Loucy (cell line): ENCODE results near the gene FRG2.
"Not testable (repeated sequence)": the region's sequence is repeated elsewhere in the genome, so short reads cannot be mapped to it uniquely, and the experiment has no call there.

Experiments used
- H2AFZ ChIP-seq: fragments of 200-600 bp; sonication (generic); 2 replicates; pipeline ENCODE4 v1.6.0; 2016; ENCODE audit warnings: antibody characterized with exemption, mild to moderate bottlenecking, low read length, moderate library complexity
- H3F3A ChIP-seq: fragments of 200-600 bp; 2 replicates; pipeline ENCODE4 v1.6.0; 2016; ENCODE audit warnings: antibody characterized with exemption, low read depth, mild to moderate bottlenecking
- H3K27me3 ChIP-seq: fragments of 200-600 bp; sonication (generic); 2 replicates; pipeline ENCODE4 v1.6.1; 2014; ENCODE audit warnings: low read length, mild to moderate bottlenecking; ENCODE audit not compliant: insufficient read depth, poor library complexity, severe bottlenecking
- H3K36me3 ChIP-seq: fragments of 200-600 bp; sonication (generic); 2 replicates; pipeline ENCODE4 v1.6.1; 2016; ENCODE audit warnings: low read length; ENCODE audit not compliant: insufficient read depth
- H3K4me1 ChIP-seq: fragments of 200-600 bp; sonication (generic); 2 replicates; pipeline ENCODE4 v1.5.1; 2014; ENCODE audit warnings: low read length, mild to moderate bottlenecking; ENCODE audit not compliant: insufficient read depth, poor library complexity, severe bottlenecking
- H3K4me2 ChIP-seq: fragments of 200-600 bp; sonication (generic); 2 replicates; pipeline ENCODE4 v1.6.0; 2014; ENCODE audit warnings: antibody characterized with exemption, low read length, low read depth, mild to moderate bottlenecking; ENCODE audit not compliant: poor library complexity, severe bottlenecking
- H3K4me3 ChIP-seq: fragments of 200-600 bp; sonication (generic); 2 replicates; pipeline ENCODE4 v1.5.1; 2014; ENCODE audit warnings: low read length, mild to moderate bottlenecking, mixed read lengths; ENCODE audit not compliant: poor library complexity, severe bottlenecking
- H3K79me2 ChIP-seq: fragments of 200-600 bp; sonication (generic); 2 replicates; pipeline ENCODE4 v1.6.1; 2014; ENCODE audit warnings: low read length; ENCODE audit not compliant: insufficient read depth
- H3K9ac ChIP-seq: fragments of 200-600 bp; sonication (generic); 2 replicates; pipeline ENCODE4 v1.6.0; 2014; ENCODE audit warnings: mild to moderate bottlenecking, low read depth, low read length, moderate library complexity; ENCODE audit not compliant: poor library complexity, severe bottlenecking
- H3K9me2 ChIP-seq: fragments of 200-600 bp; sonication (generic); replicated peaks from 2 replicates; pipeline ENCODE4 v1.6.1; 2016; ENCODE audit warnings: low read depth, low read length, mixed read lengths
- H3K9me3 ChIP-seq: fragments of 200-600 bp; sonication (generic); 2 replicates; pipeline ENCODE4 v1.6.1; 2014; ENCODE audit warnings: mild to moderate bottlenecking, antibody characterized with exemption, low read length, low read depth; ENCODE audit not compliant: insufficient read depth
- H4K20me1 ChIP-seq: fragments of 200-600 bp; sonication (generic); 2 replicates; pipeline ENCODE4 v1.6.0; 2014; ENCODE audit warnings: antibody characterized with exemption, low read length, mild to moderate bottlenecking; ENCODE audit not compliant: insufficient read depth, poor library complexity, severe bottlenecking
- CTCF ChIP-seq: fragments of 200-600 bp; sonication (generic); conservative IDR thresholded peaks from 2 replicates; pipeline ENCODE4 v1.5.1; 2014; ENCODE audit warnings: mild to moderate bottlenecking, antibody characterized with exemption, low read length

FRG2 gene

DNA sequence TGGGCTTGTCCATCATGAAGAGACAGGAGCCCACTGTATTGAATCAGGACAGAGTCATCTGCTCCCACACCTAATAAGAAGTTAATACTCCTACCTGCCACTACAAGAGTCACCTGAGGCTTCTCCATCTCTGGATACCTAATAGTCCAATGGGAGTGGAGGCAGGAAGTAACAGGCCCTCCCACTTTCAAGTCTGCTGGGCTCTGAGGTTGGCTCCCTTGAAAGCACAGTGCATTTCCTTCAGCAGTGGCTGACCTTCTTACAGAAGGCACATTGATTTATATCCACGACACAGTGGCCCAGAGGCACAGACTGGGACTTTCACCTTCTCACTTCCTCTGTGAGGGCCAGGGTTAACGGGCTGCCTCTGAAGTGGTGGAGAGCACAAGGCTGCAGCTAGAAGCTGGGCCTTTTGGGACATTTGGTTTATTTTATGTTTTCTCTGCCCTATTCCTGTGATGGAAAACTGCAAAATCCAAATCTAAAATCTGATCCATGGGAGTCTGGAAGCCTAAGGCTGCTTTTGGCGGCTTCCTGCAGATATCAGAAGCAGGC lies 38.1 kb downstream of the FRG2 start:
- Histone ChIP-seq H3K9ac (peak overlapping the region; percentile 50), H3K27me3 (no peaks in the 10 kb centered on the region), H3K4me2 (peak overlapping the region; percentile 64), H3K9me2 (no peaks in the 10 kb centered on the region), H3K4me1 (peaks cover 29% of the 10 kb centered on the region), H4K20me1 (no peaks in the 10 kb centered on the region), H3K4me3 (peak overlapping the region; percentile 44), H3F3A (no peaks in the 10 kb centered on the region), H2AFZ (peak overlapping the region; percentile 61; the same call in 1 of the 2 replicates), H3K36me3 (no peaks in the 10 kb centered on the region), H3K9me3 (no peaks in the 10 kb centered on the region), H3K79me2 (no peaks in the 10 kb centered on the region)
- no peak for TF ChIP-seq CTCF

DNA sequence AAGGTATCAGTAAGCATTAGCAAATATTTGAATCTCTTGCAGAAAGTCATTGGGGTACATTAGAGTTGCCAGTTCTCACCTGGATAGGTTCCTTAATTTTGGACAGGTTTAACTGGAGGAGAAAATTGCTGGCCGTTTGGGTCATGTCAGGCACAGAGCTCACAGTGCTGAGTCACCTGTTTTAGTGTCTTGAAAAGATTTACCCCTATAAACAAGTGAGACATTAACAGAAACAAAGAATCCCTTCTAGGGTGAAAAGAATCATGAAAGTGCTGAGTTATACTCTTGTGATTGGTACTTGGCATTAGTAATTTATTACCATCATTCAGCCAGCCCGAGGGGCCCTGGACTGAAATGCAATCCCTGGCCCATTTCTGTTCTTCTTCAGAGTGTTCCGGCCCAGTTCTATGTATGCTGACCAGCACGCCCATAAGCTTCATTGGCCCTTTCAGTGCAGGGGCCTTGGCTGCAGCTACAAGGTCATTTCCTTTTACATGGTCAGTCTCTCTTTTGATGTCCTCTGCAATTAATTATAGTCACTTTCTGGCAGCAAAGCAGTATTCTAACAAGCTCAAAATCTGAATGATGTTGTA lies 41.3 kb downstream of the FRG2 start:
- not testable (repeated sequence) for H3K9me2 ChIP-seq, H2AFZ ChIP-seq, H3K9me3 ChIP-seq, H3K9ac ChIP-seq, H4K20me1 ChIP-seq, H3K4me3 ChIP-seq, H3K27me3 ChIP-seq, H3K4me2 ChIP-seq, H3F3A ChIP-seq, H3K79me2 ChIP-seq, H3K36me3 ChIP-seq
- peaks cover 21% of the 10 kb centered on the region for H3K4me1 ChIP-seq

- not testable (repeated sequence) for H3K9me2 ChIP-seq, H3K4me3 ChIP-seq, H3F3A ChIP-seq, H2AFZ ChIP-seq, H4K20me1 ChIP-seq, H3K36me3 ChIP-seq, H3K27me3 ChIP-seq, H3K9me3 ChIP-seq, H3K4me2 ChIP-seq, H3K9ac ChIP-seq, H3K79me2 ChIP-seq
- peaks cover 29% of the 10 kb centered on the region for H3K4me1 ChIP-seq
Observed at GRCh38 chr4:189984661-189985060, 42.4 kb downstream of the FRG2 start.

DNA sequence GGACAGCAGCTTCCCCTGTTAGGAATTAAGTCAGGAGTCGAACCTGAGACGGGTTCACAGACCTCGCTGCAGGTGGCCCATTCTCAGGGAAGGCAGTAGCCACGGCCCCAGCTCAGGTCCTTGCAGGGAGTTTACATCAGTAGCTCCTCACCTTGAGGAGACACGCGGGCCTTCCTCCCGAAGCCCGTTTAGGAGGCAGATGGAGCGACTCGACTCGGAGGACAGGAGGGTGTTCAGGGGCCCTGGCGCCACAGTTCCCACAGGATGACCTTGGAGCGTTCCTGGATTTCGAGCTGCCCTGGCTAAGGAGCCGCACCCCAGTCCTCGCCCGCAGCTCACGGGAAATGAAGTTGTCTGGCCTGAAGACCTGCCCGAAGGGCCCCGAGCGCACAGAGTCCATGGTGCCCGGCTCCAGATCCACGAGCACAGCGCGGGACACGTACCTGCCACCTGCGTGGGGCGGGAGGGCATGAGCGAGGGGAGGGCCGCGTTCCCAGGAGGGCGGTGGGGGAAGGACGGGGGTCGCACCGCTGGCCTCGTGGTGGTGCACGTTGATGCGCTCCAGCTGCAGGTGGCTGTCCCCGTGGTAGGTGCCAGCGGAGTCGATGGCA lies 43.0 kb downstream of the FRG2 start:
- H3K4me3 ChIP-seq, H2AFZ ChIP-seq, H3K9ac ChIP-seq, H4K20me1 ChIP-seq, H3K9me3 ChIP-seq, H3F3A ChIP-seq, H3K27me3 ChIP-seq, H3K4me2 ChIP-seq, H3K36me3 ChIP-seq, H3K9me2 ChIP-seq, H3K79me2 ChIP-seq: not testable (repeated sequence)
- H3K4me1 ChIP-seq, result peaks cover 24% of the 10 kb centered on the region
